IPS-NIHi11 (cell line): Measurements from ENCODE around the gene C3orf80.
"Not testable (repeated sequence)": the region's sequence is repeated elsewhere in the genome, so short reads cannot be mapped to it uniquely, and the experiment has no call there.

ENCODE experiments used
- DNase-seq: peaks from one replicate; pipeline ENCODE4 v3.0.0; 2012; ENCODE audit warnings: mixed read lengths, low spot score

The C3orf80 gene

DNA sequence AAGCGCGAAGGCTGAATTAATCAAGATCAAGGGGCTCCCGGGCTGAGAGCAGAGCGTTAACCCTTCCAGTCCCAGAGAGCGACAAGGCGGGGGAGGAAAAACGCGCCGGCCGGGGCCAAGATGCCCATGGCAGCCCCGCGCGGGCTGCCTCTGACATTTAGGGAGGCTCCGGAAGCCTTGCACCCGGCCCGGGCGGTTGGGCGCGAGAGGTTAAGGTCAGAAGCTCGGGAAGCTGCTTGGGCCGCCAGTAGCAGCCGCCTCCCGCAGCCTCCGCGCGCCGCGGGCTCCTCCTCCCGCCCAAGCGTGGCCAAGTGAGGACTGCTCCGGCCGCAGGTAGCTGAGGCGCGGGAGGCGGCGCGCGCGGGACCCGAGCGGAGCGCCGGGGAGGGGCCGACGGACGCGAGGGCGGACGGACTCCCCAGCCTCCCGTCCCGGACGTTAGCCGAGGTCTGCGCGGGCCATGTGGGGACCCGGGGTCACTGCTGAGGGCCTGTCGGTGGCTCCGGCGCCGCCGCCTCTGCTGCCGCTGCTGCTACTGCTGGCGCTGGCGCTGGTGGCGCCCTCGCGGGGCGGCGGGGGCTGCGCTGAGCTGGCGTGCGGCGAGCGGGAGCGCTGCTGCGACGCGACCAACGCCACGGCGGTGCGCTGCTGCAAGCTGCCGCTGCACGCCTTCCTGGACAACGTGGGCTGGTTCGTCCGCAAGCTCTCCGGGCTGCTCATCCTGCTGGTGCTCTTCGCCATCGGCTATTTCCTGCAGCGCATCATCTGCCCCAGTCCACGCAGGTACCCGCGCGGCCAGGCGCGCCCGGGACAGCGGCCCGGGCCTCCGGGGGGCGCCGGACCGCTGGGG is at the start of gene C3orf80:
TSS of gene C3orf80 (plus strand) at position 247 of the 850 bp plus-strand sequence. CDS start at position 461, 214 bp downstream.
- DNase-seq, result peak; percentile 77

DNA sequence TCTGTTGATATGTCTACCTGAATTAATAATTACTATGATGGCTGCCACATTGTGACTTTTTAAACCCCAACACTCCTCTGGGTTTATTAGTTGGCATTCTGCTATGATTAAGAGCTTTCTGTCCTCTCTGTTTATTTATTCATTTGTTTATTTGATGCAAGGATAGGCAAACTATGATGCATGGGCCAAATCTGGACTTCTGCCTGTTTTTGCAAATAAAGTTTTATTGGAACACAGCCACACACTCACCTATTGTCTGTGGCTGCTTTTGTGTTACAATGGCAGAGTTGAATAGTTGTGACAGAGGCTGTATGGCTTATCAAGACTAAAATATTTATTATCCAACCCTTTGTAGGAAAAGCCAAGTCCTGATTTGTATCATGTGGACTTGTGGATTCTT is 48.3 kb upstream of the C3orf80 start:
- DNase-seq, result no peak

DNA sequence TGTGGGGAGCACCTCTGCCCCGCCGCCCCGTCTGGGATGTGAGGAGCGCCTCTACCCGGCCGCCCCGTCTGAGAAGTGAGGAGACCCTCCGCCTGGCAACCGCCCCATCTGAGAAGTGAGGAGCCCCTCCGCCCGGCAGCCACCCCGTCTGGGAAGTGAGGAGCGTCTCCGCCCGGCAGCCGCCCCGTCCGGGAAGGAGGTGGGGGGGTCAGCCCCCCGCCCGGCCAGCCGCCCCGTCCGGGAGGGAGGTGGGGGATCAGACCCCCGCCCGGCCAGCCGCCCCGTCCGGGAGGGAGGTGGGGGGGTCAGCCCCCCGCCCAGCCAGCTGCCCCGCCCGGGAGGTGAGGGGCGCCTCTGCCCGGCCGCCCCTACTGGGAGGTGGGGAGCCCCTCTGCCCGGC is 46.6 kb upstream of the C3orf80 start:
- not testable (repeated sequence) for DNase-seq

DNA sequence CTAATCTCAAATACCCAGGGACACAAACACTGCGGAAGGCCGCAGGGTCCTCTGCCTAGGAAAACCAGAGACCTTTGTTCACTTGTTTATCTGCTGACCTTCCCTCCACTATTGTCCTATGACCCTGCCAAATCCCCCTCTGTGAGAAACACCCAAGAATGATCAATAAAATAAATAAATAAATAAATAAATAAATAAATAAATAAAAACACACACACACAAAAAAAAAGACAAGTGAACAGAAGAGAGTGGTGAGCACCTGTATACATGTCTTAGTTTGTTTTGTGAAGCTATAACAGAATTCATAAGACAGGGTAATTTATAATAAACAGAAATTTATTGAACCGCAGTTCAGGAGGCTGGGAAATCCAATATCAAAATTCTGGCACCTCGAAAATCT is 45.8 kb upstream of the C3orf80 start:
- DNase-seq, result not testable (repeated sequence)

DNA sequence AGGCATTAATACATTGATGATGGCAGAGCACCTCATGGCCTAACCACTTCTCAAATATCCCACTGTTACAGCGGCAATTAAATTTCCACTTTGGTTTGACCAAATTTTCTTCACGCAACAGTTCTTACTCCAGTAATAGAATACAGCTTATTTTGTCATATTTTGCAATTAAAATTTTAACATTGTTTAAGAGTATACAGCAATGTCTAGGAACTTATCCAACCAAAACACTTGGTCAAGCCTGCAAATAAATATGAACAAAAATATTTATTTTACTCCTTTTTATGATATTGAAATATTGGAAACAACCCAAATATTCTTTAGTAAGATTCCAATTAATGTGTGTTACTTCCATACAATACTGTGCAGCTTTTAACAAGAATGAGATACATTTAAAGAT is 45.3 kb upstream of the C3orf80 start:
- DNase-seq, result no peak

DNA sequence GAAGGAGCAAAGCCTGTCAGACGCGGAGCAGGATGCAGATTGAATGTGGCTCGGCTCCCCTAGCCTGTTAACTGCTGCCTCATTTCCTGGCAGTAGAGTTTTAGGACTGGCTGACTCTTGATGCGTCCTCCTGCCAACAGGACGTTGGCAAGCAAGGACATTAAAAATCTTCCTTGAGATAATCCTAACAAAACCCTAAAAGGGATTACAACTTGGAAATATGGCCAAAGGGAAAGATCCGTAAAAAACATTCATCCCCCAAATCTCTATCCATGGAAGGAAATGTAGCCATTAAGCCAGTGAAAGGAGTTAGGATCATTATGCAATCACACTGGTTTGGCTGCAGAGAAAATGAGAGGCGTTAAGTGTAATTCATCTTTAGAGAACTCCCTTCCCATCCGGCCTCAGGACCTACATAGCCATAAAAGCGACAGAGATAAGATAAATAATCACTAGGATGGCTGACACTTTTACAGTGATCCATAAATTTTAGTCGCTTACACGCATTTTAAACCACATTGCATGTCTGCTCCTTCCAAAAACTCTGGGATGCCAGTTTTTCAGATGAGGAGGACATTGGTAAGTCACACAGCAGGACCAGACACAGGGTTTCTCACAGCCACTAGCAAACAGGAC is 44.5 kb upstream of the C3orf80 start:
- no peak for DNase-seq

DNA sequence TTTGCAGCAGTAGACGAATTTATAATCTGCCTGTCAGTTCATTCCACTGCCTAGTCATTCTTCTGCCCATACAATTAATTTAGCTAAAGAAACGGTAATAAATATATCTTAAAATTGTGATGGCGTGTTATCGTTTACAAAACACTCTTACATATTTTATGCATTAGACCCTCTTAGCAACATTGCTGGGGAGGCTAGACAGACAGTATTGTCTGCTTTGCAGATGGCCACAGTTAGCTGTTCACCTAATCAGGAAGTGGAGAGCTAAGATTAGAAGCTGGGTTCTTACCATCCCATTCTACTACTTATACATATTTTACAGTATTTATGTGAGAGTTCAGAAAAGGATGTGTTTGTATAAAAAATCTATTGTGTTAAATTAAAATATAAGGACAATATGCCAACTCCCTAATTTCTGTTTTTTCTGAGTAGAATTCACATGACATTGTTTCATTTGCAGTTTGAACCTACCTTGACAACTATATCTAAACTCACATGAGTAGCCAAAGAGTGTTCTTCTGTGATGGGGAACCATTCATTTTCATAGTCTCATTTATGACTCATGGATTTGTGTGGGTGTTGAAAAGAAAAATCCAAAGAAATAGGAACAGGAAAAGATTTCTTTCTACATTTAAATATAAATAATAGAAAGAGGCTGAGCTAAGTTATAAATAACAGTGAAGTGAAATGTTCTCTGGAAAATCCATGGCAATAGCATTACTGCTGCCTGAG is 41.7 kb upstream of the C3orf80 start:
- DNase-seq, result no peak

DNA sequence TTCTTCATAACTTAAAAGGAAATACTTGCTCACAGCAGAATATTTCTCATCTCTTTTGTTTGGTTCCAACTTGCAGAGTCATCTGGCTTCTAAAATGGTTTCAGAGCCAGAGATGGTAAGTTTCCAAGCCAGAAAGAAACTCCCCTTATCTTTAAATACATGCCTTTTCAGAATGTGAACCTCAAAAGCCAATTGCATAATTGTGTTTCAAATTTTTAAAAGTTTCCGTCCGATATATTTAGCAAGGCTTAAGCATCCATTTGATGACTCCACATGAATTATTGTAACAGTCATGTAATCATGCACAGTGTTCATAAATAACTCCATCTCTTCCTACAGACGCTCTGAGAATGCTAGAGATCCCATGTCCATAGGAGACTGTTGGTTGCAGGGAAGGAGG is 40.6 kb upstream of the C3orf80 start:
- DNase-seq, result no peak

DNA sequence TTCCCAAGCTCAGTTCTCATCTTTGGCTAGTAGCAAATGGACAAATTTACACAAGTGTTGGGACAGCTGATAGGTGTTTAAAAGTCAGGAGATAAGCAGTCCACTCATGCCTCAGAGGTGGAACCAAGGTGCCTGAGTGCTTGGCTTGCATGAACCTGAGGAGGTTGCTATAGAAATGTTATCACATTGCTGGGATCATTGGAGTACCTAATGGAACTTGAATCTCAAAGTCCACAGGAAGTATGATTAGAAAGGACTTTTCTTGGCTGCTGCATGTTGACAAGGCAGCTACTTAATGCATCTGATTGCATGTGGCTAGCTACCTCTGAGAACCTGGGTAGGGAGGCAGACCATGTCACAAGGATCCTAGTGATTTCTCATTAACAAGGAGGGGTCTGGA is 39.5 kb upstream of the C3orf80 start:
- DNase-seq, result no peak

DNA sequence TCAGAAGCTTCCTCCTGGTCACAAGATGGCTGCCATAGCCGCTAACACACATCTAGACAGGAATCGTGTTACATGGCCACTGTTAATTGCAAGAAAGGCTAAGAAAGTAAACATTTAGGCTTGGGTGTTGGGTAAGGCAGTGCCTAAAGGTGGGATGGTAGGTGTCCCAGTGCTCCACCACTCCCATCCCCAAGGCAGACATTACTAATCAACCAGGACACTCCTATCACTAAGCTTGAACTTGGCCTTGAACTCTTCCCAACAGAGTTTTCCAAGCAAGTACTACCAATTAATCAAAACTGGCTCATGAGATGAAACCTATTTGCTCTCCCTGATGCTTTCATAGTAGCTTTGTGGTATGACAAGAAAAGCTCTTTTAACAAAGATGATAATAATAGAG is 37.9 kb upstream of the C3orf80 start:
- DNase-seq, result no peak

DNA sequence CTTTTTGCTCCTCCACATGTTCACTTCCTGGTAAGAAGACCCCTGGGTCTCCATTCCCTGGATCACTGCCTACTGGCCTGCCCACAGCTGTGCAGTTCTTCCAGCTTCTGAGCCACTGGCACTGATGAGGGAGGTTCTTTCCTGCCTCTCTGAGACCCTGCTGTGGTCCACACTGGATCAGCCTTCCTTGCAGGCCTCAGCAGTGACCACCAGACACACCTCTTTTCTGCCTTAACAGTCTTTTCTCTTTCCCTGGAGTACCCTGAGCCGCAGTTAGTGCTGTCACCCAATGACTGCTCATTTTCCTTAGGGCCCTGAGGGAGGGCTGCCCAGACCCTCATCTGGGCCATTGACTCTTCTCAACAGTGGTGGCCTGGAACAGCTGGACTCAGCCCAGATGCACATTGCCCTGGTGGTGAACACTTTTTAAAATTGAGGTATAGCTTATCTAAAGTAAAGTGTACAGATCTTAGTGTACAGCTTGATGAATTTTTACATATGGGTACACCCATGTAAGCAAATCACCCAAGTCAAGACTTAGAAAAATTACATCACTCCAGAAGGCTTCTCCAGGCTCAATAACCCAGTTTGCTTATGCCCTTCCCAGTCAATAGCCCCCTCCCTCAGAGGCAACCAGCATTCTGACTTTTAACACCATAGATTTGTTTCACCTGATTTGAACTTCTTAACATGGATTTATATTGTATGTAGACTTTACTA is 32.8 kb upstream of the C3orf80 start:
- no peak for DNase-seq

DNA sequence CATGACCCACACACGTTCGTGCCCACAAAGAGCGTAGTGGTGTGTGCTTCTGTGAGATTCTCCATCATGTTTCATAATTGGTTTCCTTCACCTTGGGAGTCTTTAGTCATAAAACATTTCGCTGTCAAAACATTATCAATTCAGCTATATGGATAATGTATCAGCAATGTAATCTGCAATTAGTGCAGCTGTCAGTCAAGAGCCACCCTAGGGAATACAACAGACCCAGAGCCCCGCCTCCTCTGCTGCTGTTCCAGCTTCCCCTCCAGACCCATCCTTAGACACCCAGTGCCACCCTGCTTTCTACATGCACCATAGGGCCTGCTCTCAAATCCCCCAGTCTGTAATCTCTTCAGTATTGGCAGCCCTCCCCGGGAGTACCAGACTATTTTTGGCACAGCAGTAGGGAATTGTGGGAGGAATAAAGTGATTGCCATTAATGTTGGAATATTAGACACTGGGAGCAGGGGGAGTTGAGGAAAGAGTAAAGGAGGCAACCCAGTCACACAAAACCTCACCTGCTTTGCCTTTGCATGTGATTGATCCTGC is 31.5 kb upstream of the C3orf80 start:
- no peak for DNase-seq

DNA sequence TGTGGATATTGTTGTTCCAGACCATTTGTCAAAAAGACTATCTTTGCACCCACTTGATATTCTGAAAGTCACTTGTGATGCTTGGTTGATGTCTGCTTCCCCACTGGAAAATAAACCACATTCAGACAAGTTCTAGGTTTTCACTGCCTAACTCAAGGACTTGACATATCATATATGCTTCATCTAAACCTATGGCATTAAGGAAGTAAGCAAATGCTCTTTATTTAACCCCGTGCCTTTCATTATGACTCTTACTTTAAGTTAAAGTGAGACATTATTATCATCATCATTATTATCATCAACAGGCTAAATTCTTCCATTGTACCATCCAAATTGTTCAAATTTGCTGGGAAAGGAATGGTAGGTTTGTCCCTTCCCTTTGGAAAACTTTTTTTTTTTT is 30.8 kb upstream of the C3orf80 start:
- DNase-seq, result no peak

DNA sequence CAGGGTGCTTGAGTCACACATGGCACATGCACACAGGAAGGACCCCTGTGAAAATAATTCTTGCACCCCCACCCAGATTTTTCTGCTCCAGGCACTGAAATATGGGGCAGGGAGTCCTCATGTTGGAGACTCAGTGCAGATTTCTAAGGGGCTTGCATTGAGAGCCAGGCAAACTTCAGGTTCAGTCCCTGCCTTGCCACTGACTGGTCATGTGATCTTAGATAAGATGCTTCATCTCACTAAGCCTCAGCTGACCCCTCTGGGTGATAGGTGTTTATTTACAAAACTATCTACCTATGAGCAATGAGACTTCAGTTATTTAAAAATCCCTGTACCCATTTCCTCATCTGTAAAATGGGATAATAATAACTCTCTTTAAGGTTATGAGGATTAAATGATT is 30.1 kb upstream of the C3orf80 start:
- no peak for DNase-seq

DNA sequence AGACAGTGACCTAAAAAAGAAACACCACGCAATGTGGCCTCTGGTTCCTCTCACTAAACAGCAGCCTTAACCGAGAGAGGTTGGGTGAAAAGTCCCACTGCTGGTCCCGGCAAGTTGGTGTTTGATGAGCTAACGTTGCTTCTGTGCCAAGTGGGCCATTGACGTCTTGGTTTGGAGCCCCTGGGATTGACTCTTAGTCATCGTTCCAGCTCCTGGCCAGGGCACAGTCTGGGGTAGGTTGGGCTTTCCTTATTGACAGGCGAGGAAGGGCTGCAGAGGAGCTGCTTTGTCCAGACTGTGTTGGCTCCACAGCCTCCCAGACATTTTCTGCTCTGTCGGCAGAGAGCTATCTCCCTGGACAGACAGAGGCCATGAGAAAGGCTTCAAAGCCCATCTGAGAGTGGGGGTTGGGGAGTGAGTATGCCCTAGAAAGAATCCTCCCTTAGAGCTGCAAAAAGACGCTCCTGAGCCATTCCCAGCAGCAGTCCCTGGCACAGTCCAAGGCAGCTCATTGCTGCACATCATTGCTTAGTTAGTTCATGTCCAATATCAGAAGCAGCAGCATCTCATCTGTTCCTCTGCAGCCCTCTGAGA is 28.6 kb upstream of the C3orf80 start:
- DNase-seq, result no peak

DNA sequence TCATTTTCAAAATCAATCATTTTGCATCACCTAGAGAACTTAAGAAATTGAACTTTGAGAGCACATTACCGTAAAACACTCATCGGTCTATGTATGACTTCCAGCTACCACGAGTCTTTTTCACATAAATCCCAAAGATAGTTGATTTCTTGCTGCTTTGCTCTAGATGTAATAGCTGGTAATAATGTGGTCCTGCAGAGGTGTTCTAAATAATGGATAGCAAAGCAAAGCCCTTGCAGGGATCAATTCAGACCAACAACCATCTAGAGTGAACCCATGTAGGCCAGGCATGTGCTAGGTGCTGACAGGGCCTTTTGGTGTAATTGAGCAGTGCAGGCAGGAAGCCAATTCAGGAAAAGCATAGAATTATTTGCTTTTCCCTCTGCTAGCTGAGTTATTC is 26.1 kb upstream of the C3orf80 start:
- no peak for DNase-seq

DNA sequence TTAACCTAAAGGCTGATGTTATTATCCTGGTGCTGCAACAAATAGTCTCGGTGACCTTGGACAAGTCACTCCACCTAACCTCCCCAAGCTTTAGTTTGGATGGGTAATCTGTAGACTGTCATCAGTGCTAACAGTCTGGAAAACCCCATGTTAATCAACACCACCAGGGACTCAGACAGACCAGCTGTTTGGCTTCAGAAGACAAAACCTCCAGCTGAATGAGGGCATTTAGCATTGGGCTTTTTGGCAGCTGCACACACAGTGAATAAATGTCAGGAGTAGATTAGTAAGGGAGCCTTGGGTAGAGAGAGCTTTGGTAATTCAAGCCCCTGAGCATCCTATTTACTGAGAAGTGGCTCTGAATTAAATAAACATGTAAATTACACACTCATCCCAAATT is 24.9 kb upstream of the C3orf80 start:
- no peak for DNase-seq

DNA sequence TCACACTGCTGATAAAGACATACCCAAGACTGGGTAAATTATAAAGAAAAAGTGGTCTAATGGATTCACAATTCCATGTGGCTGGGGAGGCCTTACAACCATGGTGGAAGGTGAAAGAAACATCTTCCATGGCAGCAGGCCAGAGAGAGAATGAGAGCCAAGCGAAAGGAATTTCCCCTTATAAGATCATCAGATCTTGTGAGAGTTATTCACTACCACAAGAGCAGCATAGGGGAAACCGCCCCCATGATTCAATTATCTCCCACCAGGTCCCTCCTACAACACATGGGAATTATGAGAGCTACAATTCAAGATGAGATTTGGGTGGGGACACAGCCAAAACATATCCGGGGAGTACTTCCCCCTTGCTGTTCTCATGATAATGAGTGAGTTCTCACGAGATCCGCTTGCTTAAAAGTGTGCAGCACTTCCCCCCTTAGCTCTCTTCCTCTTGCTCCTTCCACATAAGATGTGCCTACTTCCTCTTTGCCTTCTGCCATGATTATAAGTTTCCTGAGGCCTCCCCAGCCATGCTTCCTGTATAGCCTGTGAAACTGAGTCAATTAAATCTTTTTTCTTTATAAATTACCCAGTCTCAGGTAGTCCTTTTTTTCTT is 20.7 kb upstream of the C3orf80 start:
- DNase-seq, result not testable (repeated sequence)

DNA sequence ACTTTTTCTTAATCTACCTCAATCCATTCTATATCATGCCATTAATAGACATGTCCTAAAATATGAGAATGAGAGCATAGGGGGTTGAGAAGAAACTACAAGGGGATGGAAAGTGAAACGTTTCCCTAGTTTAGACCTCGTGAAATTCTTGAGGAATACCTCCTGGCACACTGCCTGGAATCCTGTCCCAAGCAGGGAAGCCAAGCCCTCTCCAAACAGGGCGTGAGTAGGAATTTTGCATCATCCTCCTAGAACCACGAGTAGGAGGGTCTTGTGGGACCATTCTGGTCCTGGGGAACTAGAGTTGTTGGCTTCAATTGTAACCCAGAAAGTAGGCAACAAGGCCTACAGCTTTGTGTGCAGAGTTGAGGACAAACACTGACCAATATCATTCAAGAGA is 19.6 kb upstream of the C3orf80 start:
- no peak for DNase-seq

DNA sequence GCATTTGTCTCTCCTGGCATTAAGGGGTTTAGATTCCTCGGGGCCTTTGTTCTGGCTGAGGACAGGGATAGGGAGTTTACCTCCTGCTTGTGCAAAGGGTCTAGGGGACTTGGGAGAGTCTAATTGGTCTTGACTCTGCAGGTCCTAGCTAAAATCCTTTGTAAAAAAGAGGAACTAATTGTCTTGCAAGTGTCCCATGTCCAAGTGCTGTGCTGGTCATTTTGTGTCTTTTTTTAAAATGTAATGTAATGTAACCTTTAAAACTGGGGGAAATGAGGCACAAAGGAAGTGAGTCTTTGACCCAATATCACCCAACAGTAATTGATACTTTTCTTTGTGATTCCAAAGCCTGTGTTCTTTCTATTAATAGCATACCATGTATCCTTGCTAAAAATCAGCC is 14.9 kb upstream of the C3orf80 start:
- no peak for DNase-seq

DNA sequence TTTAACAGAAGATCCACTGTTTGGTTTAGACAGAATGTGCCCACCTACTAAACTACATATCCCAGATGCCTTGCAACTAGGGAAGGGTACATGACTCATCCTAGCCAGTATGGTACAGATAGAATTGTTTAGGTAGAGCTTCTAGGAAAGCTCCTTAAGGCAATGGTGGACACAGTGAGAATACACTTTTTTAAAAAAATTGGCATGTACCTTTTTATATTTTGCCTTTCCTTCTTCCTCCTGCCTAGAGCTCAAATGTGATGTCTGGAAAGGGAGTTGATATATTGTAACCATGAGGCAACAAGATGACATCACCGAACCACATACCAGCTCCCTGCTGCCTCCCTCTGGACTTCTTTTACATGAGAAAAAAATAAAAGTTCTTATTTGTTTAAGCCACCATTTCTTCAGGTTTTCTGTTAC is 14.4 kb upstream of the C3orf80 start:
- no peak for DNase-seq
